ENCODE measurements around the gene PPP6R2. TPM values are rescaled to one million over a fixed set of nuclear protein-coding genes. Genes with fewer than 3 reads are reported as not detected.
A peak's percentile ranks its signal among the peaks of the same experiment; 100 is the strongest.

The PPP6R2 gene
- total and polyA plus RNA-seq, 12 donors: 34.7 to 51.5 (median 37.7) TPM

GRCh38 chr22:50323900-50324299, 19.2 kb upstream of the PPP6R2 start:
- ATAC-seq (no peak), DNase-seq (no peak)
- Histone ChIP-seq H3K36me3 (no peaks in the 10 kb centered on the region), H3K27me3 (no peaks in the 10 kb centered on the region), H3K4me3 (no peak overlapping the region), H3K9me3 (no peaks in the 10 kb centered on the region), H3K27ac (no peak overlapping the region), H3K4me1 (peaks cover 0 to 20% (median 14%) of the 10 kb centered on the region in 9 donors)
- TF ChIP-seq CTCF (IDR thresholded peaks at IDR 0.05): no peak
- 96 to 98% methylated on average over 5 of the region's 5 CpGs for WGBS, 2 donors
- intact Hi-C loops (cut with DNase I): loop anchor here in 2 of 10 donors (5.0 kb wide), 2 partner anchors 37 to 47 kb away; no protein-coding TSS in a partner anchor

DNA sequence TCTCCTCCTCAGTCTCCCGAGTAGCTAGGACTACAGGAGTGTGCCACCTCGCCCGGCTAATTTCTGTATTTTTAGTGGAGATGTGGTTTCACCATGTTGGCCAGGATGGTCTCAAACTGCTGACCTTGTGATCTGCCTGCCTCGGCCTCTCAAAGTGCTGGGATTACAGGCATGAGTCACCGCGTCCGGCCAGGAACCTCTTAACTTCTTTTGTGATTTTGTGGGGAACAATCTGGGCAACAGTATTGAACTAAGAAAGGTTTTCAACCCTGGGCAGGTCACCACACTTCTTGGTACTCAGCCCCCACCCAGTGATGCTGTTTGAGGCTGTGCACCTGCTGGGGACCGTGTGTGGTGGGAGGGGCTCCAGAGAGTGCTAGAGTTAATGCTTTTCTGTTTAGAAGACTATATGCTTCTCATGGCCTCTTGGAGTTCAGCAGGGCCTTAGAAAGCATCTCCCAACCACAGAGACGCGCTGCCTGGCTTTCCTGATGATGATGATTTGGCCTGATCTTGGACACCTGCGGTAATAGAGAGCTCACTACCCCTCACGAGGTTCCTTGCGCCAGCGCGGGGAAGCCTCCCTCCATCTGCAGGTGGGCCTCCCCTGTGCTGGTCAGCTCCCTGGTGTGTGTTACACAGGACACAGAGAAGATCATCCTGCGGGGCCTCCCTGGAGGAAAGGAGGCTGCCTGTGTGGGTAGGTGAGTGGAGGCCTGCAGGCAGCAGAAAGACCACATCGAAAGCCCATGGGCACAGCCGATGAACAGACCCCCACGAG, 17.5 kb upstream of the PPP6R2 start:
- Histone ChIP-seq H3K27me3 (no peaks in the 10 kb centered on the region), H3K36me3 (no peaks in the 10 kb centered on the region), H3K4me3 (peak overlapping the region in 5 of 10 donors; percentile 79 to 98 (median 86)), H3K4me1 (peaks cover 0 to 20% (median 14%) of the 10 kb centered on the region in 9 donors), H3K9me3 (no peaks in the 10 kb centered on the region), H3K27ac (no peak overlapping the region)
- TF ChIP-seq CTCF (IDR thresholded peaks at IDR 0.05): no peak
- no peak for DNase-seq
- WGBS, 2 donors: 90 to 95% methylated on average over 19 of the region's 19 CpGs
- no peak for ATAC-seq
- intact Hi-C loops (cut with DNase I): loop anchor here in 8 of 10 donors (2.0 to 5.0 kb wide), 7 partner anchors 17 to 73 kb away; partner anchors contain the start of genes HDAC10 (in 3 of the 8) and MAPK11 (in 1 of the 8)

GRCh38 chr22:50326225-50326955, 16.7 kb upstream of the PPP6R2 start:
- TF ChIP-seq CTCF (IDR thresholded peaks at IDR 0.05): no peak
- Histone ChIP-seq H3K27me3 (no peaks in the 10 kb centered on the region), H3K9me3 (no peaks in the 10 kb centered on the region), H3K4me1 (peaks cover 0 to 20% (median 14%) of the 10 kb centered on the region in 9 donors), H3K27ac (peak overlapping the region in 7 of 10 donors; percentile 33 to 89 (median 52)), H3K36me3 (no peaks in the 10 kb centered on the region), H3K4me3 (peak overlapping the region; percentile 31 to 98 (median 80))
- intact Hi-C loops (cut with DNase I): loop anchor here in 8 of 10 donors (2.0 to 5.0 kb wide), 7 partner anchors 18 to 74 kb away; partner anchors contain the start of genes HDAC10 (in 3 of the 8) and MAPK11 (in 1 of the 8)
- ATAC-seq: peak in 7 of 8 donors; percentile 1 to 25 (median 6)
- no peak for DNase-seq
- WGBS, 2 donors: 14 to 23% methylated on average over 33 to 56 of the region's 56 CpGs

All from heart right ventricle (tissue), 16 donors.